HG03460 (cell line): ENCODE measurements around the gene ZSCAN23.
"Not testable (repeated sequence)": the region's sequence is repeated elsewhere in the genome, so short reads cannot be mapped to it uniquely, and the experiment has no call there.

Source experiments
- ATAC-seq: cut with Tn5 transposase; IDR thresholded peaks from one replicate; pipeline ENCODE4 v1.9.1; 2021; ENCODE audit not compliant: unreplicated experiment

Gene ZSCAN23

DNA sequence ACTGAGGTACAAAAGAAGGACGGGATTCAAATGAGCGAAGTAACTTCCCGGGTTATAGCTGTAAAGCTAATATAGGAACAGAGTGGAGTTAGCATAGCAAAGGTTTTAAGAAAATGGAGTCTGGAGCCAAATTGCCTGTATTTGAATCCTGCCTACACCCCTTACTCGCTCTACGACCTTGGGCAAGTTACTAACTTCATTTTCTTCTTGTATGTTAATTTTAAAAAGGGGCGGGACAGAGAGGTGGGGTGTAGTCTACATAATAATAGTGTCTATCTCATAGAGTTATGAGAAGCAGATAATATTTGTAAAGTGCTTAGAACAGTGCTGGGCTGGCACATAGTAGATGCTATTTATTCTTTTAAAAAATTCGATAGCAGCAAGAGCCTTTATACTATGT, 705 bp downstream of the ZSCAN23 start:
- no peak for ATAC-seq

DNA sequence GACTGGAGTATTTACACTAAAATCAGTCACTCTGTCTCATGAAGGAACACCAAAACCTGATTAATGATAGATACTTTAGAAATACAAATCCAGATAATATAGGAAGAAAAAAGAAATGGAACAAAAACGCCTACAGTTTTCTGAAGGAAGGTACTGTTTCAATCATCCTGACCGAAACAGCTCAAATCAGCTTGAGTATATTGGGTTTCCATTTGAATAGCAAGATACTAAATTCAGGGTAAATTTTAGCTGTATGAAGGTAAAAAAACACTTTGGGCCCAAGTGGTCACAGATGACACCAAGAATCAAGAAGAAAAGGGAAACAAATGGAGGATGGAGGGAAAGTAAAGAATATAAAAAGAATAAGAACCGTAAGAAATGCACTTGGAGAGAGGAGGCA, 6.9 kb downstream of the ZSCAN23 start:
- no peak for ATAC-seq

DNA sequence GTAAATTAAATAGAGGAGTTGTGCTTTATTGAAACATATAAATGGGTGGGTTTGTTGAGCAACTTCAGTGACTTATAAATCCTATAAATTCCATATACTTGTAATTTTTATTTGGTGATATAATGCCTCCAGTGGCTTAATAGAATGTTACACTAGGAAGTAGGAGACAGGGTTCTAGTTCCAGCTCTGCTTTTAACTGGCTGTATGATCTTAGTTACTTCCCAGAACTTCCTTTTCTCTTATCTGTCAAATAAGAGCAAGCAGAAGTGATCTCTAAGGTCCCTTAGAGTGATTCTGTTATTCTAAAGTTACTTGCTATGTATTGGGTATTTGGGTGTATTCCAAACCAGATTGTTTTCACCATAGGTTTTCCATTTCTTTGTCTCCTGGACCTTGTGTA, 10.2 kb downstream of the ZSCAN23 start:
- ATAC-seq, result no peak

DNA sequence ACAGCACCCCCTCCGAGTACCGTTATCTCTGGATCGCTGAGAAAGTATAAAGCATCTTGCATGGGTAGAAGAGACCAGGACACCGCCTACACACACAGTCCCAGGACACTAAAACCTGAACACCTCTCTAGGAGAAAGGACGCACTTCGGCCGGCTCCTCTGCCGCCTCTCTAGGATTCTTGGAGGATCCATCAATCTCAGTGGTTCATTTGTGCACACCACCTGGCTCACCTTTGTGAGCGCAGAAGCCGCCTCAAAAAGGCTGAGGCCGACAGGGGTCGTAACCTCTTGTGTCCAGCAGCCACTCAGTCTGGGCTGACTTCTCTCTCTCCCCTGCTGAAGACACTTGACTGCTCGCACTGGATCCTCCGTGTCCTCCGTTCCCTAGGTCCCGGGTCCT, 13.5 kb downstream of the ZSCAN23 start:
- ATAC-seq, result no peak

DNA sequence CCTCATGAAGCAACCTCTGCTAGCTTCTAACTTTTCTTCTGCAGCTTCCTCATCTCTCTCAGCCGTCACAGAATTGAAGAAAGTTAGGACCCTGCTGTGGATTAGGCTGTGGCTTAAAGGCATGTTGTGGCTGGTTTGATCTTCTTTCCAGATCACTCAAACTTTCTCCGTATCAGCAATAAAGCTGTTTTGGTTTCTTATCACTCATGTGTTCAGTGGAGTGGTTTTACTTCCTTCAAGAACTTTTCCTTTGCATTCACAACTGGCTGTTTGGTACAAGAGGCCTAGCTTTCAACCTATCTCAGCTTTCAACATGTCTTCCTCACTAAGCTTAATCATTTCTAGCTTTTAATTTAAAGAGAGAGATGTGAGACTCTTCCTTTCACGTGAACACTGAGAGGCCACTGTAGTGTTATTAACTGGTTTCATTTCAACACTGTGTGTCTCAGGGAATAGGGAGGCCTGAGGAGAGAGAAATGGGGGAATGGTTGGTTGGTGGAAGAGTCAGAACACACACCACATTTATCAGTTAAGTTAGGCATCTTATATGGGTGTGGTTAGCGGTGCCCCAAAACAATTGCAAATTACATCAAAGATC, 17.2 kb downstream of the ZSCAN23 start:
- no peak for ATAC-seq

DNA sequence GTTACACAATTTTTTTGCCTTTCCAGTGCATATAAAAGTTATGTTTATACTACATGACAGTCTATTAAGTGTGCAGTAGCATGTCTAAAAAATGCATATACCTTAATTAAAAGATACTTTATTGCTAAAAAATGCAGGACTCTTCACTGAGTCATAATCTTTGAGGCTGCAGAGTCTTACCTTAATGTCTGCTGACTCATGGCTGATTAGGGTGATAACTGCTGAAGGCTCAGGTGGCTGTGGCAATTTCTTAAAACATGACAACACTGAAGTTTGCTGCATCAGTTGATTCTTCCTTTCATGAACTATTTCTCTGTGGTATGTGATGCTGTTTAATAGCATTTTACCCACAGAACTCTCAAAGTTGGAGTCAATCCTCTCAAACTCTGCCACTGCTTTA, 19.1 kb downstream of the ZSCAN23 start:
- ATAC-seq, result no peak

DNA sequence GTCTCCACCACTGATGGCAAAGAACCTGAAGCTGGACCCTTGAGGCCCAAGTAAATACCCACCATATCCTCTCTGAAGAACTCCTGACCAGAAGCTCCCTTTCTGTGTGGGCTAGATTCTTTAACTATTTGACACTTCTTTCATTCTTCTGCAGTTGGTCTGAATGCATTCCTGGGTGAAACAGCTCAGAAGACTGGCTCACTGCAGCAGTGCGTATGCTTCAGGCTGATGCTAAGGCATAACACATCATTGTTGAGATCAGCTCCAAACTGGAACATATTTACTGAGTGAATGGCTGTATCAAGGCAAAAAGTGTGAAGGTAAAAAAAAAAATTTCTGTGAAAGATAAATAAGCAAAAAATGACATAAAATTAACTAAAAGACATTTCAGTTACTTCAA, 19.7 kb downstream of the ZSCAN23 start:
- no peak for ATAC-seq

DNA sequence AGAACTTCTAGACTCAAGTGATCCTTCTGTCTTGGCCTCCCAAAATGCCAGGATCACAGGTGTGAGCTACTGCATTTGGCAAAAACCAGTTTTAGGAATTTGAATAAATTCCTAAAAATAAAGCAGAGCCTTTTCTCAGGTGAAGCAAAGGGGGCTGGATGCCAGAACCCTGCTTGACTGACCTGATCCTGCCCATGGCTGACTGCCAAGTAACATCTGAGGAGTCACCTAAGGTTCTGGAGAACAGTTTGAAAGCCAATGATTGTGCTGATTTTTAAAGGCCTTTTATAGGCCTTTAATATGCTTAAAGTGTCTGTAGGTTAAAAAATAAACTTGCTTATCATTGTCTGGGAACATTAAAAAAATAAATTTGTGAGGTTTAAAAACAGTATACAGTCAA, 29.6 kb downstream of the ZSCAN23 start:
- ATAC-seq, result no peak

DNA sequence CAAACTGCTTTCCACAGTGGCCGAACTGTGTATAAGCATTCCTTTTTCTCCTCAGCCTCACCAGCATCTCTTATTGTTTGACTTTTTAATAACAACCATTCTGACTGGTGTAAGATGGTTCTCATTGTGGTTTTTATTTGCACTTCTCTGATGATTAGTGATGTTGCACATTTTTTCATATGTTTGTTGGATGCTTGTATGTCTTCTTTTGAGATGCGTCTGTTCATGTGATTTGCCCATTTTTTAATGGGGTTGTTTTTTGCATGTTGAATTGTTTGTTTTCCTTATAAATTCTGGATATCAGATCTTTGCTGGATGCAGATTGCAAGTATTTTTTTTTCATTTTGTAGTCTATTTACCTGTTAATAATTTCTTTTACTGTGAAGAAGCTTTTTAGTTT, 32.5 kb downstream of the ZSCAN23 start:
- no peak for ATAC-seq

DNA sequence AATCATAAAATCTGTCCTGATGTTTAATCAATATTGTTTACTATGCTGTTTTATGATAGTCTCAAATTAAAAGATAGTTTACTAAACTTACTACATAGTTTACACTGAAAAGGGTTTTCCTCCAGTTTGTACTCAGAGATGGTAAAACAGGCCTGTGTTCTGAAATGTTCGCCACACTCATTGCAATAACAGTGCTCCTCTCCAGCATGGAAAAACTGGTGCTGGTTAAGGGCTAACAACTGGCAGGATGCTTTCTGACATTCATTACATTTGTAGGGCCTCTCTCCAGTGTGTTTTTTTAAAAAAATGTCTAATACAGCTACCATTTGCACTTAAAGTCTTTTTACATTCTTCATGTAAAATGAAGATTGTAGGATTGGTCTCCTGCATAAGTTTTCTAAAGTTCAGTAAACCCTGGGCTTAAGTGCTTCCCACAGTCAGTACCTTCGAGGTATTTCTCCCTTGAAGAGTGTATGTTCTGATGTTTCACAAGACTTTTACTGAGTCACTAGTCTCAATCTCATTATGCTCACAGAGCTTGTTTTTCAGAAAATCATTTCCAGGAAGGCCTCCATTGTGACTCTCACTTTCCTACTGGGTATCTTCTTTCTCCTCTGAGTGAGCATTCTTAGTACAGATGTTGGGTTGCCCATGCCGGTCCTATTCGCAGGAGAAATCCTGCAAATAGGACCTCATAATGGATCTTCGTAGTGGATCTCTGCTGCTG, 35.1 kb downstream of the ZSCAN23 start:
- ATAC-seq, result no peak

DNA sequence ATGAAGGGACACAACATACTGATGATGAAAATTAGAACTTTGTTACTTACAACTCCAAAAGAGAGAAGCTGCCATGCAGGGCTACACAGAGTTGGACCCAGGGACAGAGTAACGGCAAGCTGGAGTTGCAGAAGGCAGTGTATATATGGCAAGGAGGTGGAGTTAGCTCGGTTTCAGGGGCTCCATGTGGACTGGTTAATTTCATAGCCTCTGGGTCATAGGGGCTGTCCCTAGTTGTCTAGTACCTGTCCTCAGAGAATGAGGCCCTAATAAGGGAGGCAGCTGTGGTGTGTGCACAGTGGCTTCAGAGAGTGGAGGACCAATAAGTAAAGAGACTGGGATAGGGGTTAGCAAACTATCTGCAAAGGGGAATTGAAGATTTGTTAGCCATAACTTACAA, 35.9 kb downstream of the ZSCAN23 start:
- no peak for ATAC-seq

DNA sequence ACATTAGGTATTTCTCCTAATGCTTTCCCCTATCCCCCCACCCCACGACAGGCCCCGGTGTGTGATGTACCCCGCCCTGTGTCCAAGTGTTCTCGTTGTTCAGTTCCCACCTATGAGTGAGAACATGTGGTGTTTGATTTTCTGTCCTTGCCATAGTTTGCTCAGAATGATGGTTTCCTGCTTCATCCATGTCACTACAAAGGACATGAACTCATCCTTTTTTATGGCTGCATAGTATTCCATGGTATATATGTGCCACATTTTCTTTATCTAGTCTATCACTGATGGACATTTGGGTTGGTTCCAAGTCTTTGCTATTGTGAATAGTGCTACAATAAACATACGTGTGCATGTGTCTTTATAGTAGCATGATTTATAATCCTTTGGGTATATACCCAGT, 39.4 kb downstream of the ZSCAN23 start:
- not testable (repeated sequence) for ATAC-seq

DNA sequence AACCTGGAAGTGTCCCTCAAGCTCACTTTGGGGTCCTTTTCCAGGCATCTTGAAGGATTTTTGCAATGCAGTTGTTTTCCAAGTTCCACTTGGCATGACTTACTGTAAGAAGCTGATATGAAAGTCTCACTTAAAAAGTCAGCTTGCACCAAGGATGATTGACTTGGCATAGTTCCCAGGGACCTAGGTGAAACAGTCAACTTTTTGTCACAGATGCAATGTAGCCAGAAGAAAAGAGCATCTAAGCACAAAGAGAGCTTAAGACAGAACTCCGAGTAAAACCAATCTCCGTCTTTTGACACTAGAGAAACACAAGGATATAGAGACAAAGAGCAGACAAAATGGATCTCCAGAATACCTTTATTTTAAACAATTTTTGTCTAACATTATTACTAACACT, 41.1 kb downstream of the ZSCAN23 start:
- no peak for ATAC-seq

DNA sequence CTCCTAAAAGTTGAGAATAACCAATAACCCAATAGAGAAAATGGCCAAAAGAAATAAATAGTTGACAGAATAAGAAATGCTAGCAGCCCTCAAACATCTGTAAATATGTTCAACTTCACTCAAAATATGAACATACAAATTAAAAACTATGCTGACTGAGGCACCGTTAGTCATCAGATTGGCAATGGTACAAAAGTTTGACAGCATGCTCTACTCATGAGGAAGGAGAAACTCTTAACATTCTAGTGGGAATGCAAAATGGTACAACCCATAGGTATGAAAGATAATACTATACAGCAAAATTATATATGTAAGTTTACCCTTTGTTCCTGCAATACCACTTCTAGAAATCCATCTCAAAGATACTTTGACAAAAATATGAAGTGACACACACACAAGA, 42.1 kb downstream of the ZSCAN23 start:
- ATAC-seq, result no peak

DNA sequence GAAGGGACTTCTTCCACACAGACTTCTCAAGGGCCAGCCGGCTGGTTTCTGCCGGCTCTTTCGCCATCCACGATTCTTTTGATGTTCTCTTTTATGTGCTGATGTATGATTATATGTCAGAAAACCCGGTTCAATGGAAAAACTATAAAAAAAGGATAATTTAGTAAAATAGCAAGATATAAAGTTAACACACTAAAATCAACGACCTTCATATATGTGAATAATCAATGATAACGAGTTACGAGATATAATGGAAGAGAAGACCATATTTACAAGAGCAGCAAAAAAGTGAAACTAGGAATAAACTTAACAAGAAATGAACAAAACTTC, 43.2 kb downstream of the ZSCAN23 start:
- ATAC-seq, result no peak

DNA sequence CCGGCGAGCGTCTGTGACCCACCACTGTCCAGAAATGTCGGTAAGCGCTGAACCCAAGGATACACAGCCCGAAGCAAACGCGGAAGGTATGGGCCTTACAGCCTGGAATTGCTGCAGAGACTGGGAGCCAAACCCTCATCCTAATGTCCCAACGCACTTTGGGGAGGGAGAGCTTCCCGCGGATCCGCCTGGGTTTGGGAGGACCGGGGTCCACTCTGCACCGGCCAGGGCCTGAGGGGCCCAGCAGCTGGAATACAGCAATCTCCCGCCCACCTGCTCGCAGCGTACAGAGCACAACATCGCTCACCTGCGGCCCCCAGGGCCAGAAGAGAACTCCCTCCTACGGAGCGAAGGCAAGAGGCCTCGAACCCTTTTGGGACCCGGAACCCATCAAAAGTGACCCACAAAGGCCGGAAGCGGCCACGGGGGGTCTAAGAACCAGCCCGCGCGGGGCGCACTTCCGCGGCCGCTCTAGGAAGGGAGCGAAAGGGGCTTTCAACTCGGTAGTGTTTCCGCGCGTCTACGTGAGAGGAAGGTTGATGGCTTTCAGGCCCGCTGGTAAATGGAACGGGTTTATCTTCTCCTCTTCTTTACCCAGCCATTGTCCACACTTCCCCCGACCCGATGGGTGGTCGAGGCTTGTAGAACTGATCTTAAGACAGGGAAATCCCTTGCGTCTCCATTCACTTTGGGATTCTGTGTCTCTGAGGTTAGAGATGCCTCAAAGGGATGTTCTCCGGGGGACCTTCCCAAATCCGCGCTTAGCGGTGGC, 43.8 kb downstream of the ZSCAN23 start, which contains the start of gene ZSCAN12:
ZSCAN12 (minus strand) TSS at position 398 of the 772 bp plus-strand sequence. CDS start 1,342 bp downstream, outside the sequence.
- peak; percentile 77 for ATAC-seq

DNA sequence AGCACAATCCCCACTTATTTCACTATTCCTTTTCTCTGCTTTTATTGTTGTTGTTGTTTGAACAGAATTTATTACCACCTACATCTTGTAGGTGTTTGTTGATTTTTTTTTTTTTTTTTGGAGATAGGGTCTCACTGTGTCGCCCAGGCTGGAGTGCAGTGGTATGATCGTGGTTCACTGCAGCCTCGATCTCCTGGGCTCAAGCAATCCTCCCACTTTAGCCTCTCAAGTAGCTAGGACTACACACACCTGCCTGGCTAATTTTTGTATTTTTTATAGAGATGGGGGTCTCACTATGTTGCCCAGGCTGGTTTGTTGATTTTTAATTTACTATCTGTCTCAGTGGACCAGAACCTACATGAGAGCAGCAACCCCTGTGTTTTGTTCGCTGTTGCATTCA, 47.4 kb downstream of the ZSCAN23 start:
- ATAC-seq, result no peak

DNA sequence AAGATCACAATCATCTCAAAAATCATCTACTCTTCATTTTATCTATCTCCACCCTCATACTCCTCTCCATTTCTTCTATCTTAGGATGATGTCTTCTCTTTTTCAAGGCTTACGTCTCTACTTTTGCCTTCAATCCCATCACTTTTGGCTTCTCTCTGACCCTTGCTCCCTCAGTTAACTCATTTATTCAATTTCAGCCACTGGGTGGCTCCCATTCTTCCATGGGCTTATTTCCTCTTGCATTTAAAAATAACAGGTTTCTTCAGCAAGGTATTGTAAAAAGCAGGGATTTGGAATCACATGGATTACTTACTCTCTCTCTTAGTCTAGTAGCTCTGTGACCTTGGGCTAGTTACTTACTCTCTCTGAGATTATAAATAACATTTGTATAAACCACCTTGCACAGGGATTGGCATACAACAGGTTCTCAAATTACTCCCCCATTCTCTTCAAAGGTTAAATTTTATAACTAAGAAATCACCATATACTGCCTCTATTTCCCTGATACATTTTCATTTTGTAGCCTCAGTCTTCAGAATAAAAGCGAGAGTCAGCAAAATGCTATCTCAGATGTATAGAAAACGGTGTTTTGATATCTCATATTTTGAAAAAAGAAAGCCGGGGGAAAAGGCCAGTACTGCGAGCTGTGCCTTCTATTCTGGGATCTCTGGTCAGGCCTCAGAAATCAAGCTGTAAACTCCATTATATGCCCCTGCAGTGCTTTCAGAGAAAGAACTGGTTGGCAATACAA, 49.2 kb downstream of the ZSCAN23 start:
- ATAC-seq, result no peak

DNA sequence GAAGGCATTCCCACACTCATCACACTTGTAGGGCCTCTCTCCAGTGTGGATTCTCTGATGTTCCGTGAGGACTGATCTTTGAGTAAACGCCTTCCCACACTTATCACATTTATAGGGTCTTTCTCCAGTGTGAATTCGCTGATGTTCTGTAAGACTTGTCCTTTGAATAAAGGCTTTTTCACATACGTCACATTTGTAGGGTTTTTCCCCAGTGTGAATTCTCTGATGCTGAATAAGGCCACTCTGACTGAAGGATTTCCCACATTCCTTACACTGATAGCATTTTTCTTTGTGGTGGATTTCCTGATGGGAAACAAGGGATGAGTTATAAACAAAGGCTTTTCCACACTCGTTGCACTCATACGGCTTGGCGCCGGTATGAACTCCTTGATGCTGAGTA, 52.6 kb downstream of the ZSCAN23 start:
- no peak for ATAC-seq

DNA sequence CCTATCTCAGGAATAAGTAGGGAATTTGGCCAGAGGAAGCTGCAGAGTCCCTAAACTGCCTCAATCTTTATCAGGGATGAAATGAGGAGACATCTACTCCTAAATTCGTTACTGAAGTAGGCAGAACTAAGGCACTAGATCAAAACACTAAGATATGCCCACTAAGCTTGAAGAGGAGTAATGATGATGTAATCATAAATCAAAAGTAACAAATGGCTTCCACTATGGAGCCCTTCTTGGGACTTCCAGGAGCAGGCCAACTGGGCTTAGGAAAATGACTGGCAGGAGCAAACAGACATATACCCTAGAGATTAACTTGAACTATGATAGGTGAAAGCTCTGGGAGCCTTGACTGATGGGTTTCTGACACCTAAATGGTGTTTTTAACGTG, 59.2 kb downstream of the ZSCAN23 start:
- ATAC-seq, result no peak
